Astrocyte (in vitro differentiated cells and primary cell): ENCODE measurements around the gene PSEN2.

ENCODE experiments used
- CTCF ChIP-seq: IDR thresholded peaks from 2 replicates; pipeline ENCODE4 v1.5.1; 2011; ENCODE audit warnings: low read depth, mild to moderate bottlenecking, inconsistent platforms, low read length, moderate library complexity; ENCODE audit not compliant: insufficient read depth
- EZH2 ChIP-seq: IDR thresholded peaks from 2 replicates; pipeline ENCODE4 v1.6.1; 2012; ENCODE audit warnings: mild to moderate bottlenecking, low read length, inconsistent platforms; ENCODE audit not compliant: insufficient read depth

GRCh38 chr1:226832613-226833012, 37.8 kb upstream of the PSEN2 start:
- TF ChIP-seq CTCF, result no peak
- no peak for TF ChIP-seq EZH2
